Cardiac muscle cell (in vitro differentiated cells and primary cell): ENCODE measurements around the gene EFCAB13. TPM values are rescaled to one million over a fixed set of nuclear protein-coding genes. Genes with fewer than 3 reads are reported as not detected.

Source experiments
- DNase-seq, 2 donors: peaks; one replicate each; pipeline versions ENCODE4 v3.0.0 to v3.0.0-alpha.2; 2010 to 2017; ENCODE audit warnings: low read depth in 1 of 2, low spot score in 1 of 2
- H3K27ac ChIP-seq: fragments of 200-600 bp; sonication (generic); 2 replicates; pipeline ENCODE4 v1.5.1; 2016
- H3K27me3 ChIP-seq: fragments of 200-600 bp; sonication (generic); 2 replicates; pipeline ENCODE4 v1.6.0; 2016; ENCODE audit warnings: control low read depth
- H3K36me3 ChIP-seq: fragments of 200-600 bp; sonication (generic); 2 replicates; pipeline ENCODE4 v1.5.1; 2016; ENCODE audit warnings: control low read depth
- H3K4me1 ChIP-seq: fragments of 200-600 bp; sonication (generic); 2 replicates; pipeline ENCODE4 v1.8.1; 2017; ENCODE audit warnings: low read depth, mild to moderate bottlenecking, mixed run types
- H3K4me3 ChIP-seq: fragments of 200-600 bp; sonication (generic); 2 replicates; pipeline ENCODE4 v1.5.1; 2016; ENCODE audit warnings: mild to moderate bottlenecking
- H3K9me3 ChIP-seq: fragments of 200-600 bp; sonication (generic); 2 replicates; pipeline ENCODE4 v1.5.1; 2017; ENCODE audit warnings: low read depth, mild to moderate bottlenecking, control low read depth
- CTCF ChIP-seq: IDR thresholded peaks from 2 replicates; pipeline ENCODE4 v1.5.1; 2012; ENCODE audit warnings: low read depth, mild to moderate bottlenecking, low read length
- polyA plus RNA-seq: library from polyadenylated mRNA; unstranded; fragments of >200 nt; fragmentation: Nextera tagmentation; extraction: Ambion mirVana; gene quantifications from 2 replicates; pipeline ENCODE4 v1.2.1, GENCODE V29; 2016
- total RNA-seq: library from RNA; depleted of rRNA; stranded (reverse); fragments of >200 nt; gene quantifications from 2 replicates; pipeline ENCODE4 v1.2.3, GENCODE V29; 2016

EFCAB13 gene
- total and polyA plus RNA-seq, 2 experiments from 2014 or later, result 5.9 to 6.0 TPM

DNA sequence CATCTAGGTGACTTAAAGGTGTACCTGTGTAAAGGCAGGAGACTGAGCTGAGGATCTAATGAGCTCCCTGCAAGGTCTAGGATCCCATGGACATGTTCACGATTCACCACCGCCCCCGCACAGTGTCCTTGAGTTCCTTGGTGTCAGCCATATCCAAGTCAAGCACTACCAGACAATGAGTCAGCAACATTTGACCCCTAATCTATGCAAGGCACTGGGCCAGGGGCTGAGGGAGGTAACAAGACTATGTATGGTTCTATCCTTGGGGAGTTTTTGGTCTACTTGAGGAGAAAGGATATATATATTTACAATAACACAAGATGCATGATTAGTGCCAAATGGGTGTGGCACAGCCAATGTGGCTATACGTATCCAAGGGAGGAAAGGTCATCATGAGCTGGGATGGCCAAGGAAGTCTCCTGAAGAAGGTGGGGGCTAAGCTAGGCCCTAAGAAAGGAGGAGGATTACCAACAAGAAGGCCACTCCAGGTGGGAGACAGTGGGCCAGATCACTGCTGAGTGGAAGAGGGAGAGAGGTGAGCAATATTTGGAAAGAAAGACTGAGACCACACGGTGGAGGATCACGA is 35.1 kb upstream of the EFCAB13 start:
- Histone ChIP-seq H3K27ac (no peak overlapping the region), H3K36me3 (peaks cover 54% of the 10 kb centered on the region), H3K9me3 (no peaks in the 10 kb centered on the region), H3K27me3 (no peaks in the 10 kb centered on the region), H3K4me1 (no peaks in the 10 kb centered on the region), H3K4me3 (no peak overlapping the region)
- no peak for TF ChIP-seq CTCF
- DNase-seq, result peak in 1 of 2 donors; percentile 46

DNA sequence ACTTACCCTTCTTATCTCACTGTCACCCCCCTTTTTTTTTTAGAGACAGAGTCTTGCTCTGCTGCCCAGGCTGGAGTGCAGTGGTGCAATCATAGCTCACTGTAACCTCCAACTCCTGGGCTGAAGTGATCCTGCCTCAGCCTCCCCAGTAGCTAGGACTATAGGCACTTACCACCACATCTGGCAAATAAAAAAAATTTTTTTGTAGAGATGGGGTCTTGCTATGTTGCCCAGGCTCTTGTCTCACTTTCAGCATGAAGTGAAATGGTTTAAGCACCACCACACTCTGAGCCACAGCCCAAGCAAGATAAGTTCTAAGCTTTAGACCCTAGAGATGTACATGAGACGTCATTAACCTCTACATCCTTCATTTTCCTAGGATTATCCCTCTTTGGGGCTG is 34.5 kb upstream of the EFCAB13 start:
- H3K4me1 ChIP-seq, result no peaks in the 10 kb centered on the region
- DNase-seq, result no peak
- H3K27ac ChIP-seq, result no peak overlapping the region
- peaks cover 57% of the 10 kb centered on the region for H3K36me3 ChIP-seq
- no peaks in the 10 kb centered on the region for H3K9me3 ChIP-seq
- no peaks in the 10 kb centered on the region for H3K27me3 ChIP-seq
- TF ChIP-seq CTCF, result no peak
- H3K4me3 ChIP-seq, result no peak overlapping the region

- TF ChIP-seq CTCF, result no peak
- Histone ChIP-seq H3K9me3 (no peaks in the 10 kb centered on the region), H3K4me1 (no peaks in the 10 kb centered on the region), H3K4me3 (no peak overlapping the region), H3K36me3 (peaks cover 47% of the 10 kb centered on the region), H3K27me3 (no peaks in the 10 kb centered on the region), H3K27ac (no peak overlapping the region)
- no peak for DNase-seq
These were observed 32.9 kb upstream of the EFCAB13 start for GRCh38 chr17:47290870-47291241.

GRCh38 chr17:47291242-47291873 is 32.4 kb upstream of the EFCAB13 start:
- no peak for TF ChIP-seq CTCF
- Histone ChIP-seq H3K4me3 (no peak overlapping the region), H3K27me3 (no peaks in the 10 kb centered on the region), H3K36me3 (peaks cover 47% of the 10 kb centered on the region), H3K9me3 (no peaks in the 10 kb centered on the region), H3K4me1 (no peaks in the 10 kb centered on the region), H3K27ac (no peak overlapping the region)
- DNase-seq, result no peak

- no peak for TF ChIP-seq CTCF
- Histone ChIP-seq H3K4me3 (no peak overlapping the region), H3K4me1 (no peaks in the 10 kb centered on the region), H3K27me3 (no peaks in the 10 kb centered on the region), H3K9me3 (no peaks in the 10 kb centered on the region), H3K36me3 (peaks cover 43% of the 10 kb centered on the region), H3K27ac (no peak overlapping the region)
- DNase-seq, result no peak
These were observed 31.5 kb upstream of the EFCAB13 start for GRCh38 chr17:47292206-47292605.
